Urothelium cell line (cell line): ENCODE data around the gene HMOX1.

ENCODE experiments used
- DNase-seq: peaks from one replicate; pipeline ENCODE4 v3.0.0; 2011; ENCODE audit warnings: low spot score, mixed read lengths
- FAIRE-seq: peaks from 2 replicates; lab custom pipeline; 2011; peaks lifted over from hg19 to GRCh38; lab: Jason Lieb, UNC

HMOX1 gene, protein sequence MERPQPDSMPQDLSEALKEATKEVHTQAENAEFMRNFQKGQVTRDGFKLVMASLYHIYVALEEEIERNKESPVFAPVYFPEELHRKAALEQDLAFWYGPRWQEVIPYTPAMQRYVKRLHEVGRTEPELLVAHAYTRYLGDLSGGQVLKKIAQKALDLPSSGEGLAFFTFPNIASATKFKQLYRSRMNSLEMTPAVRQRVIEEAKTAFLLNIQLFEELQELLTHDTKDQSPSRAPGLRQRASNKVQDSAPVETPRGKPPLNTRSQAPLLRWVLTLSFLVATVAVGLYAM

DNA sequence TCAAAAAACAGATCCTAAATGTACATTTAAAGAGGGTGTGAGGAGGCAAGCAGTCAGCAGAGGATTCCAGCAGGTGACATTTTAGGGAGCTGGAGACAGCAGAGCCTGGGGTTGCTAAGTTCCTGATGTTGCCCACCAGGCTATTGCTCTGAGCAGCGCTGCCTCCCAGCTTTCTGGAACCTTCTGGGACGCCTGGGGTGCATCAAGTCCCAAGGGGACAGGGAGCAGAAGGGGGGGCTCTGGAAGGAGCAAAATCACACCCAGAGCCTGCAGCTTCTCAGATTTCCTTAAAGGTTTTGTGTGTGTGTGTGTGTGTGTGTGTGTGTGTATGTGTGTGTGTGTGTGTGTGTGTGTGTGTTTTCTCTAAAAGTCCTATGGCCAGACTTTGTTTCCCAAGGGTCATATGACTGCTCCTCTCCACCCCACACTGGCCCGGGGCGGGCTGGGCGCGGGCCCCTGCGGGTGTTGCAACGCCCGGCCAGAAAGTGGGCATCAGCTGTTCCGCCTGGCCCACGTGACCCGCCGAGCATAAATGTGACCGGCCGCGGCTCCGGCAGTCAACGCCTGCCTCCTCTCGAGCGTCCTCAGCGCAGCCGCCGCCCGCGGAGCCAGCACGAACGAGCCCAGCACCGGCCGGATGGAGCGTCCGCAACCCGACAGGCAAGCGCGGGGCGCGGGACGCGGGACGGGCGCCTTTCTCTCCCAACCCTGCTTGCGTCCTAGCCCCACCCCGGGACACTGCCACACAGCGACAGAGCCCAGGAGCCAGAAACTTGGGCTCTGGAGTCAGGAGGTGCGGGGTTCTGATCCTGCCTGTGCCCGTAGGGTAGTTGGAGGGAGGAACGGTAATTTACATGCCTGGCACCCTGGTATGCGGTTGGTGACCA is at the start of gene HMOX1:
Gene HMOX1 (plus strand): TSS at position 560 of the 887 bp plus-strand sequence. CDS start 78 bp downstream, at position 638.
- DNase-seq: peak; percentile 98
- FAIRE-seq: peak; percentile 99

DNA sequence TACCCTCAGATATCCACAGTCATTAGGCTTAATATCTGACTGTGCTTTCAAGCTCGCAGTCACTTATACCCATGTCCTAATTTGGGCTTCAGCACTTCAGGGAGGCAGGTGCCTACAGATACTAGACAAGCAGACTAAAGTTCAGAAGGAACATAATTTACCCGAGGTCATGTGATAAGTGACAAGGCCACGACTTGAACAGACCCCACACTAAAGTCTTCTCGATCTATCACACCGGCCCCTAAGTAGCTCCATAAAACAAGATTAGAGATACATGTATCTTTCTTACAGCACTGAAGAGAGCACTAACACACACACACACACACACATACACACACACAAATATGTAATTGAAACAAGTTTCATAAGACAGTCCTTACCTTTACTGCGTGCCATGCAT is 48.6 kb upstream of the HMOX1 start:
- FAIRE-seq (peak; percentile 48), DNase-seq (no peak)

DNA sequence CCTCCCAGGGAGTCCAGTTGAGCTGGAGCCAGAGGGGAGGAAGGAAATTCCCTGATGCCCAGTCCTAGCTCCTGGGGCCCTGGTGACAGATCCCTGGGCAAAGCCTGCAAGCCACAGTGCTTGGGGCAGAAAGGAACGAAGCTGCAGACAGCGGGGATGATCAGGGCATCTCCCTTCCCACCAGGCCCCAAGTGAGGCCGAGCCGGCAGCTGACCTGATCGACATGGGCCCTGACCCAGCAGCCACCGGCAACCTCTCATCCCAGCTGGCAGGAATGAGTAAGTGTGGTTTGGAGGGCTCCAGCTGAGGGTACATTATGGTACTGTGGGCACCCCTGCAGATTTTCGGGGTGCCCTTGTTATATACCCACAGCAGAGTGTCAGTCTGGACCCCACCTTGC is 47.7 kb upstream of the HMOX1 start:
- FAIRE-seq (peak; percentile 84), DNase-seq (no peak)

DNA sequence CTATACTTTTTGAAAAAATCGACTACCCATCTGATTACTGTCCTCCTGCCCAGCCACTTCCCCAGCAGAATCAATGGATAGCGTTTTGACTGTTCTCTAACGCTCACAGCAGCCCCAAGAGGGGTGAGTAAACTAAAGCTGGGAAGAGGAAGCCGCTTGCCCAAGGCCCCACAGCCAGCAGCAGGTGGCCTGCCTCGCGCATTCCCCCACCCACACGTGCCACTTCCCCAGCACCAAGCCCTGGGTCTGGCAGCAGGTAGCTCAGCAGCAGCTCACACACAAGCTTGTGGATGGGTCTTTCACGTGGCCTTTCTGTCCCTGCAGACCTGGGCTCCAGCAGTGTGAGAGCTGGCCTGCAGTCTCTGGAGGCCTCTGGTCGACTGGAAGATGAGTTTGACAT is 46.9 kb upstream of the HMOX1 start:
- FAIRE-seq (peak; percentile 5), DNase-seq (no peak)

DNA sequence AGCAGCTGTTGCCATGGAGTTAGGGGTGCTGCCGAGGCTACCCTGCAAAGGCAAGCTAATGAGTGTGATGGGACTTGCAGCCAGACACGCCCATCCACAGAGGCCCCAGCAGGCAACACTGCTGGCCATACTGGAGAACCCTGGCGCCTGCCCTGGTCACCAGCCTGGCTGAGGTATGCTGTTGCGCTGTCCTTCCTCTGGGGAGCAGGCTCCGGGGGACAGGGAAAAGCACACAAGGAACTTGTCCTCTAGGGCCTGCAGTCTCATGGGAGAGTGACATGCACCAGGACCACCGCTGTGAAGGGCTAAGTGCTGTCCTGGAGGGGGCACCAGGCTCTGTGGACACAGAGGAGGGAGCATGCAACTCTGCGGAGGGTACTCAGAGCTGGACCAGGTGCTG is 45.4 kb upstream of the HMOX1 start:
- DNase-seq: no peak
- no peak for FAIRE-seq

DNA sequence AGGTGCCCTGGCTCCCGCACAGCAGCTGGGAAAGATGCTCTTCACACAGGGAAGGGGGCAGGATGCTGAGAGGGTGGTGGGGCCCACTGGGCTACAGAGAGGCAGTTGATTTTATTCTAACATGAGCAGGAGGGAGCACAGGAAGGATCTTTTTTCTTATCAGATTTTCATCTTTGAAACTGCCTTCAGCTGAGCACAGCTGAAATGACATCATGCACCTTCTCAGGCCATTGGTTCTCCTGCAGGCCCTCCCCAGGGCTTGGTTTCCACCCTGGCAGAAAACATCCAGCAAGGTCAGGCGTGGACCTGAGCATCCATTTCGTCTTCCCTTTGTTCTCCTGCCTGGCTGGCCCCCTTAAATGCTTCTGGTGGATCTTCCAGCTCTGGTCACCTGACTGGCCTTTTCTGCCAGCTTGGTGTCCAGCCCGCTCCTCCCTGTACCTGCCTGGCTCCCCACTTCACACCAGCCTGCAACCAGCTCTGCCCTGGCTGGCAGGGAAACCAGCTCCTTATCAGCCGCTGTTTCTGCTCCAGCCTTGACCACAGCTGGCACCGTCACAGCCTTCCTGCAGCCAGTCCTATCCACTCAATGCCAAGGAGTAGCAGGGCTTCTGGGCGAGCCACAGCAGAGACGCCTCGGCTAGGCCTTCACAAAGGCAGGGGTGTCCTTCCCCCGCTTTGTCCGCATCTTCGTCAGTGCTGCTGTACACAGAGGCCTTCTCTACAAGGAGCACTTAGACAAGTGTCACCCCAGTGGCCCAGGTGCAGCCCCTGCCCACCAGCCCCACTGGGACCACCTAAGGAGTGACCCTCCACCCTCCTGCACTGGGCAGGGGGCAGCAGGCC is 44.7 kb upstream of the HMOX1 start:
- FAIRE-seq (peak; percentile 95), DNase-seq (no peak)

DNA sequence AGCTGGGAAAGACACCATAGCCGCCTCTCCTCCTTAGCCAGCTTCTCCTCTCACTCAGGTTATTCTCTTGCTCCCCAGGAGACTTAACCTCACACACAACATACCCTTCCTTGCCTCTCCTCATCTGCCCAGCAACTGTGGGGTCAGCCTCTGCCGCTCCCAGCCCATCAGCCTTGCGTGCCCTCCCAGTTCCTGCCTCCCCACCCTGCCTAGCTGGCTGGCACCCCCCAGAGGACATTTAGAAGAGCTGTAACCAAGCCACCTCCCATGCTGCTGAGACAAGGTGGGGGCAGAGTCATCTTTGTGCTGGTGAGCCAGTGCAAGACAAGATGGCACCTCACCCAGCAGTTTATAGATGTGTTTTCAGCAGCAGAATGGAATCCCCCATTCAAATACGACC is 43.0 kb upstream of the HMOX1 start:
- FAIRE-seq: peak; percentile 98
- DNase-seq: no peak

DNA sequence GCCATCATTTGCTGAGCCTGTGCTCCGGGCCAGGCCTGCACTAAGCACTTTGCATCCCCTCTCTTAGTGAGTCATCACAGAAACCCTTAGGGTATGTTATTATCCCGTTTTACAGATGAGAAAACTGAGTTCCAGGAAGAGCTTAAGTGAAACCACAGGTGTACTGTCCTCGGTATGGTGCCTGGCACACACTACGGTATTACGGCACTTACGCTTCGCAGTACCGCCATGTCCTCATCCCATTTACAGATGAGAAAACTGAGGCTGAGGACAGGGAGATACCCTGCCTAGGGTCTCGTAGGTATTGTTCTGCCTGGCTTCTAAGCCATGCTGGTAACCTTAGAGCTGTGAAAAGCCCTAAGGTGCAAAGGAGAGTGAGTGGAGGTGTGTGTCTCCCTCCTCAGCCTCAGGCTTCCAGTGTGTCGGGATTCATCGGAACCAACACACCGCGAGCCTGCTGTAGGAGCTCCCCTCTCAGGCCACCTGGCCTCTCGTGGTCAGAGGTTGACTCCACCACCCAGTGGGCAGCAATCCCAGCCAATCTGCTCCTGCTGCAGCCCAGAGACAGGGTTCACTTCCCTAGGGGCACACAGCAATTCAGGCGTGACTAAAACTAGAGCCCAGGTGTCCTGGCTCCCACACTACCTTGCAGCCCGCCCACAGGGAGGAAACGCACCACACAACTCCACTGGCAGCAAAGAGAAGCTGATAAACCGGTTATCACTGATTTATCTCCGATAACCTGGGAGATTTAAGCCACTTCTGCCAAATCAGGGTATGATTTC is 39.6 kb upstream of the HMOX1 start:
- DNase-seq (no peak), FAIRE-seq (peak; percentile 99)

DNA sequence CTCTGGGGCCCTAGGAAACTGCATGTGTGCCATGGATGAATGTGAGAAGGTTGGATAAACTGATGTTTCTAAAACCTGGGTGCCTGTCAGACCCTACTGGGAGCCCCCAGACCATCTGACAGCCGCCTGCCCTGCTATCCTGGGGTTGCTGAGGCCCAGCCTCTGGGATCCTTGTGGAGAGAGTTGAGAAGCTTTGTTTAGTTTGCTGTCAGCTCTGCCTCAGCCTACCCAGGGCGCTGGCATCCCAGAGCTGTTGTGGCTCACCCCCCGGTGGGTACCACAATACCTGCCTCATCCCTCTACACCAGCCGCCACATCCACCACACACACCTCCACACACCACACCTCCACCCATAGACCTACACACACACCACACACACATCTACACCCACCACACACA is 38.5 kb upstream of the HMOX1 start:
- DNase-seq: no peak
- FAIRE-seq: no peak

DNA sequence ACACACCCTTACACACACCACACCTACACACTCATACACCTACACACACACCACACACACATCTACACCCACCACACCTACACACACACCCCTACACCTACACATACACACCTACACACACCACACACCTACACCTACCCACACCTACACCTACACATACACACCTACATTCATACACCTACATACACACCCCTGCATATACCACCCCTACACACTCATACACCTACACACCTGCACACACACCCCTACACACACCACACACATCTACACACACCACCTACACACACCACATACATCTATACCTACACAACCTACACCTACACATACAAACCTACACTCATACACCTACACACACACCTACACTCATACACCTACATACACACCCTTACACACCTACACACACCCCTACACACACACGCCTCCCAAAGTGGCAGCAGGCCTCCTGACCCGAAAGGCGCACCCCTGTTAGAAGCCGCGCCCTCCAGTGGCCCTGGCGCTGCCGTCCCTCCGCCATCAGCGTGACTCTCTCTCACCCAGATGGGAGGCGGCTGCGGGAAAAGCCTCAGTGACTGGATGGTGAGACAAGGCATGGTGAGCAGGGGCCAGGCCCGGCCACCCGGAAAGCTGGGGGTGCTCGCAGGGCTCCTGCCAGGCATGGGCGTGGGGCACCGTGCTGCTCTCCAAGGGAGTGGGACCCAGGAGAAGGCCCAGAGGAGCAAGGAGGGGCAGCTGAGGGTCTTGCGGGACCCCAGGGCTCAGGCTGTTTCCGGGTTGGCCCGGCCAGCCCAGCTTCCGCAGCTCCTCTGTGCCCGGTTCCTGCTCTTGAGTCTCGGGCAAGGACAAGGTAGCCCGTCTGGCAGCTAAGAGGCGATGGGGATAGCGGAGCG is 37.0 kb upstream of the HMOX1 start:
- DNase-seq: no peak
- peak; percentile 100 for FAIRE-seq

DNA sequence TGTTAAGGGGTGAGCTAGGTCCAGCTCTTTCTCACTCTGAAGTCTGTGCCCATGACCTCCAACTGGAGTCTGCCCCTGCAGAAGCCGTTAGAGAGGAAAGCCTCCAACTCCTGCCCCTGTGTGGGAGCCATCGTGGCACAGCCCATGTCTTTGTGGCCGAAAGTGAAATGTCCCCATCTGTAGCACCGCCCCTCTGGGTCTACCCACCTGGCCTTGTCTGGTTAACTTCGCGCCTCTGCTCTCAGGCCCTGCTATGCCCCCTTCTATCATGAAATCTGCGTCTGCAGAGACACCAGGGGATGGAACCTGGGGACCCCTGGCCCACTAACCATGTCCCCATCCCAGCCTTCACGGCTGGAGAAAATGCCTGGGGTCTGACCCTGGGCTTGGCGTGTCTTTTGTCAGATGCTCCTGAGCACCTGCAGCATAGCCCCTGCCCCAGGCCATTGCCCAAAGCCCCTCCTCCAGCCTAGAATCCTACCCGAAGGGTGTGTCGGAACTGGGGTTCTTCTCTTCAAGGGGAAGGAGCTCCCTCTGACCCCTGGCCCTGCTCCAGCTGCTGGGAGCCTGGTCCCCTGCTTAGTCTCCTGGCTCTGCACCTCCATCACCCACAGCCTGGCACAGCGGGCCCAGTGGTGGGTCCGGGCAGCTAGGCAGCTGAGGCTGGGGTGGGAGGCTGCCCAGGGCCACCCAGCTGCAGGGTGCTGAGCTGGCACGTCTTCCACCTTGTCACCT is 35.8 kb upstream of the HMOX1 start:
- FAIRE-seq (no peak), DNase-seq (no peak)

DNA sequence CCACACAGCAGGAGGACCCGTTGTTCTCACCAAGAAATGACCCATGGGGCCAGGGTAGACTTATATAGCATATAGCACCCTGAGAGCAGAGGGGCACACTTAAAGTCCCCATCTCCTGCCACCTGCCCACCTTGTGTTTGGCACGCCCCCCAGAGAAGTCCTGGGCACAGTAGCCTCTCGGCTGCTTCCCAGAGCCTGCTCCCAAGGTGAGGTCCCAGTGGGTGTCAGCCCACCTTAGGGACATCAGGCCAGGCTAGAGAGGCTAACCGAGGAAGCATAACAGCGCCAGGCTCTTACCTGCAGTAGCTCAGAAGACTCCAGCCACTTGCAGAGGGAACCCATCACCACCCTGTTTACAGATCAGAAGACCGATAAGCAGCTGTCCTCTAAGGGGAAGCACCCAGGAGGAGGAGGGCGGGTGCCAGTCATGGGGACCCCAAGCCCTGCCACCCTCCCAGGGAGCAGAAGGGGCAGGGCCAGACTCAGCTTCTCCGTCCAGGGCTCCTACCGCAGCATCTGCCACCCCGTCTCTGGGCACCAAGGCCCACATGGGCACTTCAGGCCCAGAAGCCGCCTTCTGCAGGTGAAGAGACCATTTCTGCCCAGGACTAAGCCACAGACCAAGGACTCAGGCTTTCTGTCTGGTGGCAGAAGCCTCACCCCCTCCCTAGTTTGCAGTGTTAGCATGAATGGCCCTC is 34.9 kb upstream of the HMOX1 start:
- DNase-seq (no peak), FAIRE-seq (no peak)

DNA sequence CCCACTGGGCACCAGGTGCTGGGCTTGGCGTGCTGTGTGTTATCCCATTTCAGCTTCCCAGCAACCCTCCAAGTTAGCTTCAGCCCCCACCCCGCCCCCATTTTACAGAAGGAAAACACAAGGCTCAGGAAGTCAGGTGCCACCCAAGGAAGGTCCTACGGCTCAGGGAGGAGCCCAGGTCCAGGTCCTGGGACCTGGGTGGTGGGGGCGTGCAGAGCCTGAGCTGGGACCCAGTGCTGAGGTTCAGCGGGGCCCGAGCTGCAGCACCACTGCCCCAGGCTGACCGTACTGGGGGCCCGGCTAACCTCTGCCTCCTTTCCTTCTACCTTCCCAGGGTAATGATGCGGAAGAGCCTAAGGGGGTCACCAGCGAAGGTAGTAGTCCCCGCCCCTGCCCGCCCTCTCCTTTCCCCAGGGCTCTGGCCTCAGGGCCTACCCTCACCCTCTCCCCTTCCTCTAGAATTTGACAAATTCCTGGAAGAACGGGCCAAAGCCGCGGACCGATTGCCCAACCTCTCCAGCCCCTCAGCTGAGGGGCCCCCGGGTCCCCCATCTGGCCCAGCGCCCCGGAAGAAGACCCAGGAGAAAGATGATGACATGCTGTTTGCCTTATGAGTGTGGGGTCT is 34.2 kb upstream of the HMOX1 start:
- FAIRE-seq (peak; percentile 30), DNase-seq (no peak)

DNA sequence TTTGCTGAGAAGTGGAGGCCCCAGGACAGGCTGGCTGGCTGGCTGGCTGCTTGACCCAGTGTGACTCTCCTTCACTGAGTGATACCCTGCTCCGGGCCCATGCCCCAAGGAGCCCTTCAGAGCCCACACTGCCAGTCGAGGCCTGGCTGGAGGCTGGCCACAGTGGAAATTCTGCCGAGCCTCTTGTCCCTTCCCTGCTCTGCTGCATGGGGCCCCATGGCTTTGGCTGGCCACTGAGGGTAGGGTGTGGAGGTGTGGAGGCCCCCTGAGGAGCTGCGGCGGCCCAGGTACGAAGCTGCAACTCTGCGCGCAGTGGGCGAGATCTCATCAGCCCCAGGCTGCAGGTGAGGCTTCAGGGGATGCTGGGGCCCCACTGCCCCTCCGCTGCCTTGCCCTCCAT is 33.4 kb upstream of the HMOX1 start:
- FAIRE-seq: no peak
- DNase-seq: no peak

DNA sequence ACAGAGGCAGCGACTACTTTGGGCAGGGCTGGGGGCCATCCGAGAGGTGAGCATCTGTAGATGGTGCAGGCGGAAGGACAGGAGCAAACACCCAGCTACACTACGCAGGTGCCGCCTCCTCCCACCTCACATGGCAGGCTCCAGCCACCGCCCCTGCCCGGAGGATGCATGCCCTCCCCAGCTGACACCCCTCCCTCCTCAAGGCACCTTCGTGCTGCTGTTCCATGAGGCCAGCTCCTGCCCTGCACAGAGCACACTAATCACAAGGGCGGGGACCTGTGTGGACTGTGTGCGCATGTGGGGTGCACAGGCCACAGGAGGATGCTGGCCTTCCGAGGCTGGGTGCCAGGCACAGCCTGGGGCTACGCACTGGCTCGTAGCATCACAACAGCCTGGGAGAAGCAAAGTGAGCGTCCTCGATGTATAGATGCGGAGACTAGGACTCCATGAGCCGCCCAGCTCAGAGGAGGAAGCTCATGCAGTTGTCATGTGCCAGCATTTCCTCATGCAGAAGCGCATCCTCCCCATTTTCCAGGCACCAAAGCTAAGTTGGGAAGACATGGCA is 32.8 kb upstream of the HMOX1 start:
- DNase-seq (no peak), FAIRE-seq (peak; percentile 88)

DNA sequence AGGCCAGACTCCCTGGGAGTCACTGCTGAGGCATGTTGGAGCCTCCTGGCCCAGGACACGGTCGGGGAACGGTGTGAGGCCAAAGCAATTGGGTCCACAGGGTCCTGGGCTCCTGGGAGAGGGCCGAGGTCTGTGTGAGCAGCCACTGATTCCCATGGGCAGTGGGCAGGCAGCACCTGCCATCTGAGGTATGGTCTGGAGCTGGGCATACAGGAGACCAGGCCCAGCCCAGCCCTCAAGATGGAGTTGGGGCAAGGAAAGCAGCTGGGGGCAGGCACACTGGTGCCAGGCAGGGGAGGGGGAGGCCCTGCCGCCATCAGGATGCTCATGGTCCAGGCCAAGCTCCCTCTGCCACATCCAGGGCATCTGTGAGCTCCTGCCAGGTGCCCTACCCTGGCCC is 32.2 kb upstream of the HMOX1 start:
- FAIRE-seq: peak; percentile 88
- no peak for DNase-seq

DNA sequence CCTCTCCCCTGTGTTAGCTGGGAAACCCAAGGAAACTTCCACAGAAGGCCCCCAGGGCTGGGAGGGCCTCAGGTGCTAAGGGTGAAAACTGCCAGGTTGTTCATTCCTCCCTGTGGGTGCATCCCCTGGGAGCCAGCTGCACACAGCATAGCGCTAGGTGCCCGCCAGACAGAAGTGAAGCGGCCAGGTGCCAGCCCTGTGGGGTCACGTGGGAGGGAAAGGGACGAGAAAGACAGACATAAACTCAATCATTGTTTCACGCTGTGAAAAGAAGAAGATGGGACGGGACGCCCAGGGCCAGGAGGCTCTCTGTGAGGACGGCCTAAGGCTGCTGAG is 31.6 kb upstream of the HMOX1 start:
- no peak for DNase-seq
- no peak for FAIRE-seq
